ENCODE results near the gene NUAK2.
A peak's percentile ranks its signal among the peaks of the same experiment; 100 is the strongest.
"Not testable (repeated sequence)": the region's sequence is repeated elsewhere in the genome, so short reads cannot be mapped to it uniquely, and the experiment has no call there.

NUAK2 gene

GRCh38 chr1:205321162-205321958 is at the start of gene NUAK2:
TSS of gene NUAK2 (minus strand) at chr1:205321745. CDS start at chr1:205321628, 117 bp downstream.
- DNase-seq = peak; percentile 91

GRCh38 chr1:205370780-205371179 is 49.2 kb upstream of the NUAK2 start:
- DNase-seq = no peak

DNA sequence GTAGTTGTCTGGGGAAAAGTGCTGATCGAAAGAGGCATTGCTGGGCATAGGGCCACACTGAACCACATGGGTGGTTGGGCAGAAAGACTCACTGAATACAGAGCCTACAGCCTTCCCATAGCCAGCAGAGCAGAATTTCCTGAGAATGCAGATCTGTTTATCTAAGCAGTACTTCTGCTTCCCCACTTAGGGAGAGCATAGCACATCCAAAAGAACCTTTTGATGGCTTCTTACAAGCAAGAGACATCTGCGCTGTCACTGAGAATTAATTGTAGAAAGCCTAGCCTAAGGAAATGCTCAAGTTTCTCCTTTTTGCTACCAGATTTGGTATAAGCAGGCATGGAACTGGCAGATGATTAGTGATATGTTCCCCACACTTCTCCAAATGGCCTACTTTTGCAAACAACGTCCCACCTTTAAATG is 48.2 kb upstream of the NUAK2 start:
- DNase-seq = no peak

DNA sequence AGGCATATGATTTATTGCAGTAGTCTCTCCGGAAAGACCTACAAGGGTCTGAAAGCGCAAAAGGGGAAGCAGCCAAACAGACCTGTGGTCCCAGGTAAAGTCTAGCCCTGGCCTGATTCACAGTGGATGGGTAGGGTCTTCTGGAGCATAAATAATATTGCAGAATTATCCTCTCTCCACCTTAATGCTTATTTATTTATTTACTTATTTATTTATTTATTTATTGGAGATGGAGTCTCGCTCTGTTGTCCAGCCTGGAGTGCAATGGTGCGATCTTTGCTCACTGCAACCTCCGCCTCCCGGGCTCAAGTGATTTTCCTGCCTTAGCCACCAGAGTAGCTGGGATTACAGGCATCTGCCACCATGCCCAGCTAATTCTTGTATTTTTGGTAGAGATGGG is 46.9 kb upstream of the NUAK2 start:
- no peak for DNase-seq

GRCh38 chr1:205365945-205366463 is 44.5 kb upstream of the NUAK2 start:
- peak; percentile 36 for DNase-seq

GRCh38 chr1:205365086-205365485 is 43.5 kb upstream of the NUAK2 start:
- DNase-seq = not testable (repeated sequence)

GRCh38 chr1:205360891-205361290 is 39.3 kb upstream of the NUAK2 start:
- no peak for DNase-seq

GRCh38 chr1:205359771-205360565 is 38.4 kb upstream of the NUAK2 start:
- peak; percentile 49 for DNase-seq

DNA sequence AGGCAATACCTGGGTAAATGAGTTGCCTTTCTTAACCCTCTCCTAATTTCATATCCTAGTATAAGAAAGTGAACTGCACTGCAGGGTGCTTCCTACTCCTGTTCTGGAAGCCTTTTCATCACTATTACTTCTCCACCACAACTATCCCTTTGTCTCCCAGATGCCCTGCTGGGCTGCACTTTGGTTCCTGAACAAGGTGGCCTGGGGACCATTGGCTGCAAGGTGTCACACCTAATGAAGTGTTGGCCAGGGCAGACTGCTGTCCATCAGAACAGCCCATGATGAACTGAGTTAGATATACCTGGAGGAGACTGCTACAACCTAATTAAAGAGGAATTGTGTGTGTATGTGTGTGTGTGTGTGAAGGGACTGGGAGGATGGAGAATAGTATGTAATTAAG is 37.0 kb upstream of the NUAK2 start:
- no peak for DNase-seq

DNA sequence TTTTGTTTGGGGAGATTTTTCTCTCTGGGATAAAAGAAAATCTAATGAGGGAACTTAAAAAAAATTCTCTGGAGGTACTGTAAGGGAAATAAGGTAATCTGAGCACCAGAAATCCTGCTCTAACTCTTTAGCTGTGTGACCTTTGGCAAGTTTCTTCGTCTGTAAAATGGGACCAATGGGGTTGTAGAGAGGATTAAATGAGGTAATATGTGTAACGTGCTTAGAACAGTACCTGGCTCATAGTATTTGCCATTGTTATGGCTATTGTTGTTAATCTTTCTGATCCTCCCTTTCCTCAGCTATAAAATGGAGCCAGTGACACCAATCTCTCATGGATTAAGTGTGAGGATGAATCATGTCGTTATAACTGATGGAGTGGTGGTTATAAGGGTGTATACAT is 36.0 kb upstream of the NUAK2 start:
- DNase-seq = no peak

DNA sequence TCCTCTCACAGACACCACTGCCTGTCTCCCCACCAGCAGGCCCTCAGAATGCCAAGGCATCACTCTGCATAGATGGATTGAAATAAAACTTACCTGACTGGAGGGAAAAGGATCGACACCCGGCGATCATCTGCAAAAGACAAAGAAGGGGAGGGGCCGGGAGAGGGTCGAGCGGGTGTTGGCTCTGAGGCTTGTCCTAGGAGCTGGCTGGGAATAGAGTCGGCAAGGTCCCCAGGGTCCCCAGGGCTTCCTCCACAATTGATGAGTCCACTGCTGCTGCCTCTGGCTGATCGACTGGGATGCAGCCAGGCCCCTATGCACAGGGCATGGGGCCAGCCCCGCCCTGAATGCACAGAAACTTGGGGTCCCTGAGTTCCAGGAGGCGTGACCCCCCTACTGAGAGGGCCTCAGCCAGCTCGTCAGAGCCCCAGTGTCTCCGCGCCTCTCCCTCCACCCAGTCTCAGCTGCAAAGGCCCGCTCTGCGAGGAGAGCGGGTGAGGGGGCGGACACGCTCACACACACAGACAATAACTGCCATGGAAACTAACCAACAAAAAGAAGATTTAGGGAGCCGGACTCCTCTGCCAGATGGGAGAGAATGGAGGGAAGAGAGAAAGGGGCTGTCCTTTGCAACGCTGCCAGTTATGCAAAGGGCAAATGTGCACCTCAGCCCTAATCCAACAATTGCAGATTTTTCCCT is 35.0 kb upstream of the NUAK2 start, which contains the start of gene KLHDC8A:
Gene KLHDC8A (minus strand): TSS at position 483 of the 700 bp plus-strand sequence. CDS start 13,318 bp downstream, outside the sequence.
- no peak for DNase-seq

GRCh38 chr1:205355075-205355453 is 33.5 kb upstream of the NUAK2 start:
- DNase-seq = no peak

DNA sequence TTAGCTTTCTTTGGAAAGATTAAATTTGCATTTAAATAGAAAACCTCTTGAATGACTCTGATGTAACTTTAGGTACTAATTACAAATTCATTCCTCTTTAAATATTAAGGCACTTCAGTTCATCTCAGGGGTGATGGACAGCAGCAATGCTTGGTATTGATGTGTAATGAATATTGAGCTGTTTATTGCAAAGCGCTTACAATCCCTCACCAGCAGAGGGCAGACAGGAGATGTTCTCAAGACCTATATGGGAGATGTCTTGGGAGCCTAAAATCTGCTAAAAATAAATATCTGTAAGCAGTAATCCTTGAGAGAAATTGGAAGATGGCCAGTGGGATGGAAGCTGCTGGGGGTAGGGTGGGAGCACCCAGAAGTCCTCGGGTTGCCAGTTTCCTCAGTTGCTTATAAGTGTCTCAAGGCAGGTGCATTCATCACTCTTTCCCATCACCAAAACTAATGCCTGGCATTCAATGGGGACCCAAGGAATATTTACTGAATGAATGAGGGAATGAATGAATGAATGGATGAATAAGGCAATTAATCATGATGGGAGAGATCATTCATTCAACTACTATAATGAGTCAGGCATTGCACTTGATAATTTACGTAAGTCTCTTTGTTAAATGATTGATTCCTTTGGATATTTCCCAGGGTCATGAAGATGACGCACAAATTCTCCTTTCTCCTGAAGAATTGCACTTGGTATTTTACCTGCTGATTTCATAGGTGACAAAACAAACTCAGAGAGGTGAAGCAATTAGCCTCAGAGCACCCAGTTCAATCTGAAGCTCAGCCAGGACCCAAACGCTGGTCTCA is 32.9 kb upstream of the NUAK2 start:
- peak; percentile 45 for DNase-seq

DNA sequence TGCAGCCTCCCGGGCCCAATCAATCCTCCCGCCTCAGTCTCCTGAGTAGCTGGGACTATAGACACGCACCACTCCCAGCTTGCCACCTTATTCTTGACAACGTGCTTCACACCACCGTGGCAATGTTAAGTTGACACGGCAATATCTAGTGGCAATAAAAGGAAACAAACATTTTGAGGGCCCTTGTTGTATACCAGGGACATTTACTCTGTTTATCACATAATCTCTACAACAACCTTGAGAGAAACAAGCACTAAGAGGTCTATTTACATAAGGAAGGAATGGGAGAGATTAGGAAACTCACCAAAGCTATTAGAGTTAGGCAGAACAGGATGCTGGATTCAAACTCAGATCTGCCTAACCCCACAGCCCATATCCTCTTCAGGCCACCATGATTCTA is 32.1 kb upstream of the NUAK2 start:
- DNase-seq = no peak

DNA sequence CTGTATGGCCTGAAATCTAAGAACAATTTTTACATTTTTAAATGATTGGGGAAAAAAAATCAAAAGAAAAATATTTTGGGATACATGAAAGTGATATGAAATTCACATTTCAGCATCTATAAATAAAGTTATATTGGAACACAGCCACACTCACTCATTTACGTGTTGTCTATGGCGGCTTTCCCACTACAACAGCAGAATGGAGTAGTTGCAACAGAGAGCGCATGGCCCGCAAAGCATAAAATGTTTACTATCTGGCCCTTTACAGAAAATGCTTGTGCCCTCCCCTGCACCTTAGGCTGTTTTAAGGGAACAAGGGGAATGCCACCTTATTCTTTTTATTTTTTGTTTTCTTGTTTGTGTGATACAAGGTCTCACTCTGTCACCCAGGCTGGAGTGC is 31.6 kb upstream of the NUAK2 start:
- no peak for DNase-seq

- DNase-seq = peak; percentile 71
Observed at GRCh38 chr1:205351984-205352713, 30.6 kb upstream of the NUAK2 start.

GRCh38 chr1:205350691-205351141 is 29.2 kb upstream of the NUAK2 start:
- DNase-seq = no peak

DNA sequence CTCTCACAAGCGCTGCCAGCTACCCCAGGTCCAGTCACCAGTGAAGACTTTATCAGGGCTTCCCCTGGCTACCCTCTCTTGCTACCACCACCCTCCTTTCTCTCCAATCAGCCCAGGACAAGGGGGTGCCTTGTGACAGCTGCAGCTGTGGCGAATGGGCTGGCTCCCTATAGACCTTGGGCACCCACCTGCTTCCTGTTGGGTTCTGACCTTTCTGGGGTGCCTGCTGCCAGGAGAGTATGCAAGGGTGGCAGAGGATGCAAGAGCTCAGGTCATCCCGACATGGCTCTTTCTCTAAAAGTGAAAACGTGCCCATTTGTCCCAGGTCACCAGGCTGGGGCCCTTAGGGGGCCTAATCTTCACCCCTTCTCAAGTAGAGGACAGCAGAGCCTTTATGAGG is 28.6 kb upstream of the NUAK2 start:
- no peak for DNase-seq

DNA sequence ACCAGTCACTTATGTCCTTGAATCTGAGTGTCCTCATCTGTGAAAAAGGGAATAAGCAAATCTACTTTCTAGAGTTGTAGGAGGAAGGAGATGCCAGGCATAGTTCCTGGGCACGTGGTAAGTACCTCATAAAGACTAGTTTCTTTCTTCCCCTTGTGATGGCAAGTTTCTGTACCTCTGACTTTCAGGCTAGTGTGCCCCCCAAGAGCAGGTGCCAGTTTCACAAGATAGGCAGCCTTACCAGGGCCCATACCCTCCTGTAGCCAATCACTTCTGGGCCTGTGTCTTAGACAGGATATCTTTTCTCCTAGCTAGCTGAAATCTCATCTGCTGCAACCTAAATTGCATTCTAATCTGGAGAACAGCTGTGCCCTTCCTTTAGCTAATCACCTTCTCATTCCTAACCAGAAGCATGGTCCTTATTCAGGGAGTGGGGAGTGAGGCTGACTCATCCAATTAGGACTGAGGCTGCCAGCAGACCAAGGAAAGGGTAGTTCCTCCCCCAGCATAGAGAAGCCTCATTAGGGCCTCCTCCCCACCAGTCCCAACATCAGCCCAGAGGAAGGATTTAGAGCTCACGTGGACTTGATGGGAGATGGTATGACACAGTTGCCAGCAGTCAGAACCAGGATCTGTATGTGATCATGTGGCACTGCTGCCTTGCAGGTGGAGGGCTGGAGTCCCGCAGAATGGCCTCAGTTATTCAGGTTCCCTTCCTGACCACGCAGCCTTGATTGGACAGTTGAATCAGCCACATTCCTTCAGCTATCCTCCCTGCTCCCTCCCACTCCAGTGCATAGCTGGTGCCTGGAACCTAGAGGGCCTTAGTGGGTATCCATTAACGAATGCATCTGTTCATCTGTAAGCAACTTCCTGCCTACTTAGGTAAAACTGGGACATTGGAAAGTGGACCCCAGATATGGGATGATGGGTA is 27.3 kb upstream of the NUAK2 start:
- no peak for DNase-seq

- no peak for DNase-seq
Observed at GRCh38 chr1:205346956-205347574, 25.5 kb upstream of the NUAK2 start.

All from NCI-H510A treated with DMSO at 0.1 percent for 48 hours (cell line).